Measurements from ENCODE around the gene KIAA1549. TPM values are rescaled to one million over a fixed set of nuclear protein-coding genes. Genes with fewer than 3 reads are reported as not detected.

The KIAA1549 gene
- total and polyA plus RNA-seq, 9 of the 15 experiments (the other 6 are each of a cell fraction or from before 2014, with no cell fraction given): 0.01 to 0.29 (median 0.07) TPM

- TF ChIP-seq, protein P1, sequence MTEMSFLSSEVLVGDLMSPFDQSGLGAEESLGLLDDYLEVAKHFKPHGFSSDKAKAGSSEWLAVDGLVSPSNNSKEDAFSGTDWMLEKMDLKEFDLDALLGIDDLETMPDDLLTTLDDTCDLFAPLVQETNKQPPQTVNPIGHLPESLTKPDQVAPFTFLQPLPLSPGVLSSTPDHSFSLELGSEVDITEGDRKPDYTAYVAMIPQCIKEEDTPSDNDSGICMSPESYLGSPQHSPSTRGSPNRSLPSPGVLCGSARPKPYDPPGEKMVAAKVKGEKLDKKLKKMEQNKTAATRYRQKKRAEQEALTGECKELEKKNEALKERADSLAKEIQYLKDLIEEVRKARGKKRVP (CRISPR knock-in tag; IDR thresholded peaks at IDR 0.05): no peak
- no peak for TF ChIP-seq IFI16 (CRISPR knock-in tag; IDR thresholded peaks at IDR 0.05)
- no peak for TF ChIP-seq KHSRP (IDR thresholded peaks at IDR 0.05)
- no peak for TF ChIP-seq TSC22D4 (tag; IDR thresholded peaks at IDR 0.05)
- no peak for TF ChIP-seq NR4A1 (CRISPR knock-in tag; IDR thresholded peaks at IDR 0.05)
- TF ChIP-seq NR4A1 (tag; IDR thresholded peaks at IDR 0.05): no peak
- no peak for TF ChIP-seq ZNF561 (CRISPR knock-in tag; conservative IDR thresholded peaks at IDR 0.05)
- TF ChIP-seq PBX2 (CRISPR knock-in tag; IDR thresholded peaks at IDR 0.05; ENCODE audit: low read depth): no peak
- TF ChIP-seq PBX2 (tag; conservative IDR thresholded peaks at IDR 0.05; ENCODE audit: low read depth): peak; percentile 71
- TF ChIP-seq ZNF277 (CRISPR knock-in tag; IDR thresholded peaks at IDR 0.05; ENCODE audit: borderline replicate concordance): no peak
- TF ChIP-seq, protein P2, sequence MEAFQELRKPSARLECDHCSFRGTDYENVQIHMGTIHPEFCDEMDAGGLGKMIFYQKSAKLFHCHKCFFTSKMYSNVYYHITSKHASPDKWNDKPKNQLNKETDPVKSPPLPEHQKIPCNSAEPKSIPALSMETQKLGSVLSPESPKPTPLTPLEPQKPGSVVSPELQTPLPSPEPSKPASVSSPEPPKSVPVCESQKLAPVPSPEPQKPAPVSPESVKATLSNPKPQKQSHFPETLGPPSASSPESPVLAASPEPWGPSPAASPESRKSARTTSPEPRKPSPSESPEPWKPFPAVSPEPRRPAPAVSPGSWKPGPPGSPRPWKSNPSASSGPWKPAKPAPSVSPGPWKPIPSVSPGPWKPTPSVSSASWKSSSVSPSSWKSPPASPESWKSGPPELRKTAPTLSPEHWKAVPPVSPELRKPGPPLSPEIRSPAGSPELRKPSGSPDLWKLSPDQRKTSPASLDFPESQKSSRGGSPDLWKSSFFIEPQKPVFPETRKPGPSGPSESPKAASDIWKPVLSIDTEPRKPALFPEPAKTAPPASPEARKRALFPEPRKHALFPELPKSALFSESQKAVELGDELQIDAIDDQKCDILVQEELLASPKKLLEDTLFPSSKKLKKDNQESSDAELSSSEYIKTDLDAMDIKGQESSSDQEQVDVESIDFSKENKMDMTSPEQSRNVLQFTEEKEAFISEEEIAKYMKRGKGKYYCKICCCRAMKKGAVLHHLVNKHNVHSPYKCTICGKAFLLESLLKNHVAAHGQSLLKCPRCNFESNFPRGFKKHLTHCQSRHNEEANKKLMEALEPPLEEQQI (IDR thresholded peaks at IDR 0.05): peak; percentile 41; the same call in 1 of the 2 replicates
- TF ChIP-seq MCM2 (IDR thresholded peaks at IDR 0.05; ENCODE audit: low read depth): no peak
- no peak for TF ChIP-seq ZC3H11A (IDR thresholded peaks at IDR 0.05; ENCODE audit: low read depth, low read length)
- TF ChIP-seq DEAF1 (CRISPR knock-in tag; IDR thresholded peaks at IDR 0.05): peak; percentile 73
- TF ChIP-seq, protein P3, sequence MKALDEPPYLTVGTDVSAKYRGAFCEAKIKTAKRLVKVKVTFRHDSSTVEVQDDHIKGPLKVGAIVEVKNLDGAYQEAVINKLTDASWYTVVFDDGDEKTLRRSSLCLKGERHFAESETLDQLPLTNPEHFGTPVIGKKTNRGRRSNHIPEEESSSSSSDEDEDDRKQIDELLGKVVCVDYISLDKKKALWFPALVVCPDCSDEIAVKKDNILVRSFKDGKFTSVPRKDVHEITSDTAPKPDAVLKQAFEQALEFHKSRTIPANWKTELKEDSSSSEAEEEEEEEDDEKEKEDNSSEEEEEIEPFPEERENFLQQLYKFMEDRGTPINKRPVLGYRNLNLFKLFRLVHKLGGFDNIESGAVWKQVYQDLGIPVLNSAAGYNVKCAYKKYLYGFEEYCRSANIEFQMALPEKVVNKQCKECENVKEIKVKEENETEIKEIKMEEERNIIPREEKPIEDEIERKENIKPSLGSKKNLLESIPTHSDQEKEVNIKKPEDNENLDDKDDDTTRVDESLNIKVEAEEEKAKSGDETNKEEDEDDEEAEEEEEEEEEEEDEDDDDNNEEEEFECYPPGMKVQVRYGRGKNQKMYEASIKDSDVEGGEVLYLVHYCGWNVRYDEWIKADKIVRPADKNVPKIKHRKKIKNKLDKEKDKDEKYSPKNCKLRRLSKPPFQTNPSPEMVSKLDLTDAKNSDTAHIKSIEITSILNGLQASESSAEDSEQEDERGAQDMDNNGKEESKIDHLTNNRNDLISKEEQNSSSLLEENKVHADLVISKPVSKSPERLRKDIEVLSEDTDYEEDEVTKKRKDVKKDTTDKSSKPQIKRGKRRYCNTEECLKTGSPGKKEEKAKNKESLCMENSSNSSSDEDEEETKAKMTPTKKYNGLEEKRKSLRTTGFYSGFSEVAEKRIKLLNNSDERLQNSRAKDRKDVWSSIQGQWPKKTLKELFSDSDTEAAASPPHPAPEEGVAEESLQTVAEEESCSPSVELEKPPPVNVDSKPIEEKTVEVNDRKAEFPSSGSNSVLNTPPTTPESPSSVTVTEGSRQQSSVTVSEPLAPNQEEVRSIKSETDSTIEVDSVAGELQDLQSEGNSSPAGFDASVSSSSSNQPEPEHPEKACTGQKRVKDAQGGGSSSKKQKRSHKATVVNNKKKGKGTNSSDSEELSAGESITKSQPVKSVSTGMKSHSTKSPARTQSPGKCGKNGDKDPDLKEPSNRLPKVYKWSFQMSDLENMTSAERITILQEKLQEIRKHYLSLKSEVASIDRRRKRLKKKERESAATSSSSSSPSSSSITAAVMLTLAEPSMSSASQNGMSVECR (CRISPR knock-in tag; IDR thresholded peaks at IDR 0.05): no peak
These were observed 94.7 kb downstream of the KIAA1549 start (continued) for GRCh38 chr7:138886501-138886917.
